Vagina (tissue), 2 donors: ENCODE data around the gene TFCP2L1. TPM values are rescaled to one million over a fixed set of nuclear protein-coding genes. Genes with fewer than 3 reads are reported as not detected.

Experiments
- DNase-seq, 2 donors: peaks; one replicate each; pipeline ENCODE4 v3.0.0-alpha.2; 2017; ENCODE audit errors: extremely low spot score in 2 of 2
- H3K27ac ChIP-seq: fragments of 200-600 bp; sonication (generic); one replicate; pipeline ENCODE4 v1.5.1; 2019
- H3K27me3 ChIP-seq: fragments of 200-600 bp; sonication (generic); one replicate; pipeline ENCODE4 v1.5.1; 2019
- H3K36me3 ChIP-seq, 2 donors: fragments of 200-600 bp; sonication (generic); one replicate each; pipeline ENCODE4 v1.5.1; 2017 to 2019
- H3K4me1 ChIP-seq: fragments of 200-600 bp; sonication (generic); one replicate; pipeline ENCODE4 v1.5.1; 2019
- H3K4me3 ChIP-seq, 2 donors: fragments of 200-600 bp; sonication (generic); 1 replicate in 1 of 2; 2 replicates in 1 of 2; pipeline ENCODE4 v1.5.1; 2016 to 2019
- H3K9me3 ChIP-seq: fragments of 200-600 bp; sonication (generic); one replicate; pipeline ENCODE4 v1.5.1; 2019
- CTCF ChIP-seq, 3 experiments: fragments of 450-650 bp in 2 of 3; fragments of 200-600 bp in 1 of 3; sonication (generic) in 1 of 3; IDR thresholded peaks; one replicate each; pipeline ENCODE4 v1.5.1; 2017 to 2019; ENCODE audit warnings: antibody characterized with exemption in 3 of 3, mild to moderate bottlenecking in 2 of 3, moderate library complexity in 2 of 3
- POLR2A ChIP-seq, 2 donors: fragments of 450-650 bp; IDR thresholded peaks; one replicate each; pipeline ENCODE4 v1.6.1; 2017; ENCODE audit warnings: antibody characterized with exemption in 2 of 2, mild to moderate bottlenecking in 2 of 2, moderate library complexity in 2 of 2
- POLR2AphosphoS5 ChIP-seq, 2 donors: sonication (generic); formaldehyde crosslinking; IDR thresholded peaks; one replicate each; pipeline ENCODE4 v1.9.0; 2017; ENCODE audit warnings: antibody characterized with exemption in 2 of 2, mild to moderate bottlenecking in 2 of 2, low read depth in 1 of 2; ENCODE audit not compliant: insufficient read depth in 1 of 2
- intact Hi-C: fragments of 100-400 bp; cut with DNase I; formaldehyde crosslinking; loops from one replicate; pipeline ENCODE4 v1.15.1; 2023
- total RNA-seq: library from RNA; depleted of rRNA; stranded (reverse); fragments of >200 nt; gene quantifications from one replicate; pipeline ENCODE4 v1.2.3, GENCODE V29; 2016

Gene TFCP2L1
- total RNA-seq, 1 donor from 2014 or later: 32.7 TPM

- H3K4me3 ChIP-seq: no peak overlapping the region
- H3K27me3 ChIP-seq: no peaks in the 10 kb centered on the region
- peaks cover 8% of the 10 kb centered on the region for H3K4me1 ChIP-seq
These were observed 111.9 kb downstream of the TFCP2L1 start for GRCh38 chr2:121173112-121173511.

GRCh38 chr2:121172456-121172855 lies 112.5 kb downstream of the TFCP2L1 start:
- no peak overlapping the region for H3K27ac ChIP-seq
- no peaks in the 10 kb centered on the region for H3K27me3 ChIP-seq
- intact Hi-C loops: no loop called here
- no peak for DNase-seq
- no peak overlapping the region for H3K4me3 ChIP-seq
- H3K36me3 ChIP-seq: no peaks in the 10 kb centered on the region
- peaks cover 8% of the 10 kb centered on the region for H3K4me1 ChIP-seq
- TF ChIP-seq POLR2AphosphoS5 (IDR thresholded peaks at IDR 0.05; ENCODE audit: insufficient read depth in 1 of 2, low read depth in 1 of 2) (no peak), POLR2A (IDR thresholded peaks at IDR 0.05) (no peak), CTCF (IDR thresholded peaks at IDR 0.05) (no peak)
- H3K9me3 ChIP-seq: no peaks in the 10 kb centered on the region

More at GRCh38 chr2:121173112-121173511, 111.9 kb downstream of the TFCP2L1 start:
- no peak for DNase-seq
- TF ChIP-seq POLR2A (IDR thresholded peaks at IDR 0.05) (no peak), CTCF (IDR thresholded peaks at IDR 0.05) (no peak), POLR2AphosphoS5 (IDR thresholded peaks at IDR 0.05; ENCODE audit: insufficient read depth in 1 of 2, low read depth in 1 of 2) (no peak)
- H3K36me3 ChIP-seq: no peaks in the 10 kb centered on the region
- no peaks in the 10 kb centered on the region for H3K9me3 ChIP-seq
- intact Hi-C loops: no loop called here
- no peak overlapping the region for H3K27ac ChIP-seq

GRCh38 chr2:121171625-121172119 lies 113.3 kb downstream of the TFCP2L1 start:
- Histone ChIP-seq H3K4me3 (no peak overlapping the region), H3K36me3 (no peaks in the 10 kb centered on the region), H3K4me1 (peaks cover 8% of the 10 kb centered on the region), H3K9me3 (no peaks in the 10 kb centered on the region), H3K27me3 (no peaks in the 10 kb centered on the region), H3K27ac (no peak overlapping the region)
- intact Hi-C loops: no loop called here
- TF ChIP-seq POLR2A (IDR thresholded peaks at IDR 0.05): no peak
- TF ChIP-seq POLR2AphosphoS5 (IDR thresholded peaks at IDR 0.05; ENCODE audit: insufficient read depth in 1 of 2, low read depth in 1 of 2): no peak
- TF ChIP-seq CTCF (IDR thresholded peaks at IDR 0.05): no peak
- no peak for DNase-seq

GRCh38 chr2:121170577-121170976 lies 114.4 kb downstream of the TFCP2L1 start:
- DNase-seq: no peak
- Histone ChIP-seq H3K4me1 (peaks cover 8% of the 10 kb centered on the region), H3K9me3 (no peaks in the 10 kb centered on the region), H3K4me3 (no peak overlapping the region), H3K27ac (no peak overlapping the region), H3K36me3 (no peaks in the 10 kb centered on the region), H3K27me3 (no peaks in the 10 kb centered on the region)
- intact Hi-C loops: no loop called here
- no peak for TF ChIP-seq CTCF (IDR thresholded peaks at IDR 0.05)
- no peak for TF ChIP-seq POLR2AphosphoS5 (IDR thresholded peaks at IDR 0.05; ENCODE audit: insufficient read depth in 1 of 2, low read depth in 1 of 2)
- no peak for TF ChIP-seq POLR2A (IDR thresholded peaks at IDR 0.05)

- no peaks in the 10 kb centered on the region for H3K4me1 ChIP-seq
- DNase-seq: no peak
- H3K9me3 ChIP-seq: no peaks in the 10 kb centered on the region
- no peaks in the 10 kb centered on the region for H3K36me3 ChIP-seq
- no peaks in the 10 kb centered on the region for H3K27me3 ChIP-seq
- intact Hi-C loops: no loop called here
- TF ChIP-seq CTCF (IDR thresholded peaks at IDR 0.05) (no peak), POLR2A (IDR thresholded peaks at IDR 0.05) (no peak), POLR2AphosphoS5 (IDR thresholded peaks at IDR 0.05; ENCODE audit: insufficient read depth in 1 of 2, low read depth in 1 of 2) (no peak)
- H3K4me3 ChIP-seq: no peak overlapping the region
- no peak overlapping the region for H3K27ac ChIP-seq
These were observed 117.6 kb downstream of the TFCP2L1 start for GRCh38 chr2:121167411-121167810.
